BLaER1 treated with 17β-estradiol and CSF1 and Interleukin-3, amounts not matched to agents 10 nM and 100 nM (cell line): ENCODE measurements around the gene ILKAP.

ENCODE experiments used
- H3K27ac ChIP-seq, 11 experiments: shearing (Covaris generic); formaldehyde crosslinking; 2 replicates each; pipeline ENCODE4 v1.8.1; 2022
- H3K27me3 ChIP-seq, 11 experiments: shearing (Covaris generic); formaldehyde crosslinking; 2 replicates each; pipeline ENCODE4 v1.8.1; 2022
- H3K36me3 ChIP-seq, 11 experiments: shearing (Covaris generic); formaldehyde crosslinking; 2 replicates each; pipeline ENCODE4 v1.8.1; 2022
- H3K4me1 ChIP-seq, 10 experiments: shearing (Covaris generic); formaldehyde crosslinking; 2 replicates each; pipeline ENCODE4 v1.8.1; 2022
- H3K4me2 ChIP-seq, 11 experiments: shearing (Covaris generic); formaldehyde crosslinking; 2 replicates each; pipeline ENCODE4 v1.8.1; 2022
- H3K4me3 ChIP-seq, 10 experiments: shearing (Covaris generic); formaldehyde crosslinking; 2 replicates each; pipeline ENCODE4 v1.8.1; 2022
- H3K9ac ChIP-seq, 11 experiments: shearing (Covaris generic); formaldehyde crosslinking; 2 replicates each; pipeline ENCODE4 v1.8.1; 2022
- H3K9me3 ChIP-seq, 11 experiments: shearing (Covaris generic); formaldehyde crosslinking; replicated peaks in 1 of 11; 2 replicates each; pipeline ENCODE4 v1.8.1; 2022
- H4K20me1 ChIP-seq, 11 experiments: shearing (Covaris generic); formaldehyde crosslinking; 2 replicates each; pipeline ENCODE4 v1.8.1; 2022
- Cebpa-rat ChIP-seq, 11 experiments: shearing (Covaris generic); IDR thresholded peaks; 2 replicates each; pipeline ENCODE4 v1.8.1; 2022

ILKAP gene

DNA sequence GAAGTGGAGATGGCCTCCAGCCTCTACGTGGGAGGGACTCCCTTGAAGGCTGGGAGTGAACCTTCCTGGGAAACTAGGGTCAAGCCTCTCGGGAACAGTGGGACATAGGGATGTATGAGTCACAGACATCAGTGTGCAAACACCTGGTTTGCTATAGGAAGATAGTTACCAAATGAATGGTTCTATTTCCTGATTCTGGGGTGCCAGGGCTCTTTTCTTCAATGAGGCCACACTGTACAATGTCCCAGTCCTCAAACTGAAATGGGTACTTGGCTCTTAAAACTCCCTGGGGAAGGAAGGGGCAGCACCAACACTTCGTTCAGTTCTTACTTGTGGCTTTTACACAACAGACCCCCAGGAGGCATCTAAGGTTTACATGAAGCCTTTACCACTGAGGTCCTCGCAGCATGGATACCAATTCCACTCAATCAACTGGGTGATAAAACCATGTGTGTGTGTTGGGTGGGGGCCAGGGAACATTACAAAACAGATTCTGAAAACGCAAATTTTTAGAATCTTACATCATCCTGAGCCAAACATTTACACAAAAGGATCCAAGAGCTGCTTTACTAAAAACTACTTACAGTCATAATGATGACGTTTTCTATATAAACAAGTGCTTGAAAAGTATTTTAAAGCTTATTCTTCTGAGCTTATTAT lies 34.3 kb downstream of the ILKAP start:
- Histone ChIP-seq H3K4me1 (peaks cover 15 to 60% (median 47%) of the 10 kb centered on the region in 10 experiments), H3K9me3 (no peaks in the 10 kb centered on the region), H4K20me1 (peaks cover 0 to 40% (median 0%) of the 10 kb centered on the region in 11 experiments; a peak in 7 of 22 replicates), H3K27me3 (no peaks in the 10 kb centered on the region), H3K4me3 (peak overlapping the region in 4 of 10 experiments; percentile 2 to 46 (median 36); a peak in 2 of 20 replicates), H3K4me2 (peak overlapping the region; percentile 29 to 91 (median 75); a peak in 20 of 22 replicates), H3K27ac (peak overlapping the region in 10 of 11 experiments; percentile 11 to 95 (median 86); a peak in 19 of 22 replicates), H3K36me3 (peaks cover 60 to 84% (median 72%) of the 10 kb centered on the region in 11 experiments), H3K9ac (peak overlapping the region in 8 of 11 experiments; percentile 51 to 80 (median 70); a peak in 15 of 22 replicates)
- TF ChIP-seq Cebpa-rat (IDR thresholded peaks at IDR 0.05): no peak

DNA sequence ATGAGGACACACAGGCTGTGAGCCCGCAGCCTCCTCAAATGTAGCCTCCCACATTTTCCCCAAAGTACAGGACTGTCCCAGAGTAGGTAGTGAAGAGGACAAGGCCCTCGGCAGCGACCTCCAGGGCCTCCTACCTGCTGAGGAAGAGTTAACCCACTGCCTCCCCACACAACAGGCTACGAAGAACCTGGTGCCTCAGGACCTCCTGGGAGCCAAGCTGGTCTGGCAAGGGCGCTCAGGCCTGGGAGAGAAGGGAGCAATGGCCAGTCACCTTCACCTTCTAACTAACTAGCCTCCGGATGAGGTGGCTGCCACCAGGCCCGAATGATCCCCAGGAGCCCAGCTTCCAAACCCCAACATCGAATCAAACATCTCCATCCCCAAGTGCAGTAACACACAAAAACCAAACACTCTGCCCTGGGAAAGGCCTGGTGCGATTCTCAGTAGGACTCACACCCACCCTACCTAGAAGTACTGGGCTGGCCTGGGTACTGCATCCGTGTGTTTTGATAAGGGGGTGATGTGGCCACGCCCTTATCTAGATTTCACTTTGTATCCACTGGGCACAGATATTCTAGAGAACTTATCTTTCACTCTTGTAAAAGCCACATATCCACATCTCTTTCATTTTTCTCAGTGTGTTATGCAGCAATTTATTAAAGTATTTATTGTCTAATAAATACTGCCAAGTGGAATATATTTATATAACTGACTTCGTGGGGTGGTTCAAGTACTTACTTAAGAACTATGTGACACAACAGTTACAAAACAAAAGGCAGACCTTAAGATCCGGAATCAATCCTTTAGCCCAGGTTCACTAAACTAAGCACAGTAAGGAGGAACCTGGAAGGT lies 35.1 kb downstream of the ILKAP start:
- TF ChIP-seq Cebpa-rat (IDR thresholded peaks at IDR 0.05): no peak
- peaks cover 52 to 76% (median 64%) of the 10 kb centered on the region in 11 experiments for H3K36me3 ChIP-seq
- H3K4me2 ChIP-seq: peak overlapping the region in 8 of 11 experiments; percentile 46 to 91 (median 77); a peak in 16 of 22 replicates
- H3K27me3 ChIP-seq: no peaks in the 10 kb centered on the region
- peak overlapping the region in 6 of 11 experiments; percentile 61 to 80 (median 73); a peak in 10 of 22 replicates for H3K9ac ChIP-seq
- H3K9me3 ChIP-seq: no peaks in the 10 kb centered on the region
- no peak overlapping the region for H3K4me3 ChIP-seq
- H4K20me1 ChIP-seq: peaks cover 0 to 40% (median 0%) of the 10 kb centered on the region in 11 experiments; a peak in 7 of 22 replicates
- H3K4me1 ChIP-seq: peaks cover 15 to 60% (median 47%) of the 10 kb centered on the region in 10 experiments
- H3K27ac ChIP-seq: peak overlapping the region in 9 of 11 experiments; percentile 52 to 95 (median 86); a peak in 17 of 22 replicates

DNA sequence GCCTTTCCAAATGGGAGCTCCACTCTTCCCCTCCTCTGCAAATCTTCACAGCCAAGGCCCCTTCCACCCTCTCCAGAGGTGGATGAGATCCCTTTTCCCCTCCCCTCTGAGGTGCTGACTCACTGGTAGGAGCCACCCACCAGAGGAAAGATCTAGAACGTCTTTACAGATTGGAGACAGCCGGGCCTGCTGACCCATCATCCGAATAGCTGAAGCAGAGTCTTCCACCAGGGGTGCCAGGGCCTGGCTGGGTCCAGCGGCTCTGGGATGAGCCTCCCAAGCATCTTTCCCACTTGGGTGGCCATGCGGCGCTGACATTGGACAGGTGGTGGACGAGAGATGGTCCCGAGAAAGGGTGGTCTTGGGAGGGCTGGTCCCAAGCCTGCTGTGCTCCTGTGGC lies 35.7 kb downstream of the ILKAP start:
- Histone ChIP-seq H3K4me2 (peak overlapping the region in 5 of 11 experiments; percentile 26 to 91 (median 80); a peak in 8 of 22 replicates), H4K20me1 (peaks cover 0 to 35% (median 0%) of the 10 kb centered on the region in 11 experiments; a peak in 7 of 22 replicates), H3K36me3 (peaks cover 46 to 70% (median 58%) of the 10 kb centered on the region in 11 experiments), H3K9me3 (no peaks in the 10 kb centered on the region), H3K27ac (peak overlapping the region in 8 of 11 experiments; percentile 8 to 95 (median 88); a peak in 16 of 22 replicates), H3K4me3 (no peak overlapping the region), H3K27me3 (no peaks in the 10 kb centered on the region), H3K4me1 (peaks cover 15 to 59% (median 48%) of the 10 kb centered on the region in 10 experiments), H3K9ac (peak overlapping the region in 5 of 11 experiments; percentile 70 to 80 (median 75); a peak in 8 of 22 replicates)
- TF ChIP-seq Cebpa-rat (IDR thresholded peaks at IDR 0.05): no peak

DNA sequence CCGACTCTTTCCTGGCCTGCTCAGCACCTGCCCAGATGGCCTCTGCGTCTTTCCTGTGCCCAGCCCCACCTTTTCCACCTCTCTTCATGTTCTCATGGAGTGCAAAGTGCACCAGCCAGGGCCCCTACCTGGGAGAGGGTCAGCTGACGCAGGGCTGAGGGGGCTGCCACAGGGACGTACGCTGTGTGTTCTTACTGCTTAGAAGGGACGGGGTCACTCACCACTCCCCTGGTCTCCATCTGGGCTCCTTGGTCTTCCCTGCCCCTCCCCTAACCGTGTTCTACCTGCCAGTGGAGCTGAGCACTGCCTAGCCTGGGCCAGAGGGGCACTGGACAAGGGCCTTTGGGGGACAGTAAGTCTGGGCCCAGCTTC lies 36.2 kb downstream of the ILKAP start:
- Histone ChIP-seq H3K4me3 (no peak overlapping the region), H3K36me3 (peaks cover 41 to 65% (median 53%) of the 10 kb centered on the region in 11 experiments), H3K27me3 (no peaks in the 10 kb centered on the region), H4K20me1 (peaks cover 0 to 35% (median 0%) of the 10 kb centered on the region in 11 experiments; a peak in 7 of 22 replicates), H3K4me1 (peaks cover 15 to 59% (median 48%) of the 10 kb centered on the region in 10 experiments), H3K9ac (peak overlapping the region in 3 of 11 experiments; percentile 70 to 80 (median 75); a peak in 5 of 22 replicates), H3K27ac (peak overlapping the region in 7 of 11 experiments; percentile 8 to 95 (median 89); a peak in 13 of 22 replicates), H3K9me3 (no peaks in the 10 kb centered on the region), H3K4me2 (peak overlapping the region in 3 of 11 experiments; percentile 78 to 91 (median 90); a peak in 1 of 22 replicates)
- no peak for TF ChIP-seq Cebpa-rat (IDR thresholded peaks at IDR 0.05)

DNA sequence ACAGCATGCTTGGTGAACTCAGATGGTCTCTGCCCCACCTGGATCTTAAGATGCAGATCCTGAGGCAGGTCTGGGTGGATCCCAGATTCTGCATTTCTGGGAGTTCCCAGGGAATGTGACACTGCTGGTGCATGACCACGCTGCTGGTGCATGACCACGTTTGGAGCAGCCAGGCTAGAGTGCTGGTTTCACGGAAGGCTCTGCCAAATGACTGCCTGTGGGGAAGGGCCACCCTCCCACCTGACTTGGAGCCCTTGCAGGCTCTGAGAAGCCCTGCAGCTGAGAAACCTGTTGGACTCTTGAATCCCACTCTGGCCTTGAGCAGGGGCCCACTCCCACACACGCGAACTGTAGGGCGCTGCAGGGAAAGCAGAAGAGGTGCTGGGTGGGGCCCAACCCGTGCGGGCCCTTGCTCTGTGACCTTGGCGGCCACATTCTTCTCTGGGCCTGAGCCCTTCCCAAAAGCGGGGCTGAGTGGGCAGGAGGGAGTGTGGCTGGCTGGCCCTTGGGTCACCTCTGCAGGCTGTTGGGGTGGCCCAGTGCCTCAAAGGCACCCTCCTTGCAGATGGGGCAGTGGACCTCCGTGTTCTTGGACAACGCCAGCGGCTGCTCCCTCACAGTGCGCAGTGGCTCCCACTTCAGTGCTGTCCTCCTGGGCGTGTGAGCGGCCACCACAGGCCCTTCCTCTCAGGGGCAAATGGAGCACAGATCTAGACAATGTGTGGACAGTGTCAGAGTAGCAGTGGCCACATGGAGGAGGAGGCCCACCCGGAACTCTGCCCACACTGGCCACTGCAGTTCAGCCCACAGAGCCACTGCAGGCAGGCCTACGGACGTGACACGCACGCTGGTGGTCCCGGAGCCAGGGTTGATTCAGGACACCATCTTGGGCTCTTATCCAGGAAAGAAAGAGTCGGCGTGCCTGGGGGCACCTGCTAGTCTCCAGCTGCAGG lies 36.8 kb downstream of the ILKAP start:
- no peak overlapping the region for H3K4me3 ChIP-seq
- peak overlapping the region in 5 of 11 experiments; percentile 86 to 95 (median 93); a peak in 9 of 22 replicates for H3K27ac ChIP-seq
- no peaks in the 10 kb centered on the region for H3K9me3 ChIP-seq
- no peak for TF ChIP-seq Cebpa-rat (IDR thresholded peaks at IDR 0.05)
- H3K4me1 ChIP-seq: peaks cover 15 to 59% (median 44%) of the 10 kb centered on the region in 10 experiments
- peak overlapping the region in 2 of 11 experiments; percentile 75 to 80; a peak in 1 of 22 replicates for H3K9ac ChIP-seq
- H3K36me3 ChIP-seq: peaks cover 35 to 59% (median 47%) of the 10 kb centered on the region in 11 experiments
- H3K4me2 ChIP-seq: no peak overlapping the region
- peaks cover 0 to 36% (median 0%) of the 10 kb centered on the region in 11 experiments; a peak in 7 of 22 replicates for H4K20me1 ChIP-seq
- H3K27me3 ChIP-seq: no peaks in the 10 kb centered on the region

DNA sequence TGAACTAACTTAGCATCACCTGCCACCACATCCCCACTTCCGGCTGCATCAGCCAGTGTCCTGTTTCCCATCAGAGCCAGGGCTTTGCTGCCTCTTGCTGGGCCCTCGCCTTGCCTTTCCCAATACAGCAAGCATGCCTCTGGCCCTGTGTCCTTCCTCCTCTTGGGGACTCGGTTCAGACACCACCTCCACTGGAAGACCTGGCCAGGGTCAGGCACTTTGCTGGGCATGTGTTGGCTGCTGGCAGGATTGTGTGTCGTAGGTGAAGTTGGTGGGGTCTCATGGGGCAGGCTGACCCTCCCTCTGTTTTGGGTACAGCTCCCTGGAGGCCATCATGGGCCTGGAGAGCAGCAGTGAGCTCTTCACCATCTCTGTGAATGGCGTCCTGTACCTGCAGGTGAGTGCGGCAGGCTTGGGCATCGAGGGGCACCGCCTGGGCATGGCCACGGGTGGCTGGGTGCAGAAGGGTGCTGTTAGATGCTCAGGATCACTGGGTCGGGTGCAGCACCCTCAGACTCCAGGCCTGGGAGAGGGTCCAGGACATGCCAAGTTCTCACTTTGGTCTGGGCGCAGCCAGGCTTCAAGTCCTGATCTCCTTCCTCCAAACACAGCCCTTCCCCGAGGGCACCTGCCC lies 38.1 kb downstream of the ILKAP start:
- TF ChIP-seq Cebpa-rat (IDR thresholded peaks at IDR 0.05): no peak
- peaks cover 0 to 33% (median 0%) of the 10 kb centered on the region in 11 experiments; a peak in 7 of 22 replicates for H4K20me1 ChIP-seq
- H3K36me3 ChIP-seq: peaks cover 22 to 46% (median 35%) of the 10 kb centered on the region in 11 experiments
- no peak overlapping the region for H3K4me2 ChIP-seq
- H3K27me3 ChIP-seq: peaks cover 0 to 3% (median 0%) of the 10 kb centered on the region in 11 experiments; a peak in 3 of 22 replicates
- peak overlapping the region in 1 of 11 experiments; percentile 7; a peak in 1 of 22 replicates for H3K27ac ChIP-seq
- no peak overlapping the region for H3K4me3 ChIP-seq
- H3K9me3 ChIP-seq: no peaks in the 10 kb centered on the region
- H3K9ac ChIP-seq: no peak overlapping the region
- peaks cover 18 to 59% (median 44%) of the 10 kb centered on the region in 10 experiments for H3K4me1 ChIP-seq

DNA sequence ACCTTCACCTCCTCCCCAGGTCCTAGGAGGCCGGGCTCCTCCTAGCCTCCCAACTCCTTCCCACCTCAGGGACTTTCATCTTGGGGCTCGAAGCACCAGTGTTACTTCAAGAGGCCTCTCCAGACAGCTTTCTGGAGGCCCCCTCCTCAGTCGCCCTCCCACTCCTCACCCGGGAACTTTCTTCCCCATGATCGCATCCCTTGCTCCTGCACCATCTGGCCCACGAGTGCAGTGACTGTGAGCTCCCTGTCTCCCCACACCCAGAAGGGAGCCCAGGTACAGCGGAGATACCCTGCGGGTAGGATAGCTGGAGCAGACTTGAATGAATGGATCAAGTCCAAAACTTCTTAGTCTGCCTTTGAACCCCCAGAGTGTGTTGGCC lies 38.6 kb downstream of the ILKAP start:
- H3K27me3 ChIP-seq: peaks cover 0 to 8% (median 3%) of the 10 kb centered on the region in 11 experiments; a peak in 13 of 22 replicates
- peaks cover 0 to 31% (median 0%) of the 10 kb centered on the region in 11 experiments; a peak in 8 of 22 replicates for H4K20me1 ChIP-seq
- H3K4me3 ChIP-seq: no peak overlapping the region
- H3K9ac ChIP-seq: no peak overlapping the region
- H3K4me2 ChIP-seq: no peak overlapping the region
- no peaks in the 10 kb centered on the region for H3K9me3 ChIP-seq
- H3K4me1 ChIP-seq: peaks cover 18 to 59% (median 44%) of the 10 kb centered on the region in 10 experiments
- H3K36me3 ChIP-seq: peaks cover 21 to 43% (median 31%) of the 10 kb centered on the region in 11 experiments
- 0 out of 22 replicates have a peak overlapping the region, but pooled peaks of 1 of the 11 experiments have one; percentile 7 for H3K27ac ChIP-seq
- no peak for TF ChIP-seq Cebpa-rat (IDR thresholded peaks at IDR 0.05)
